K562 (cell line): ENCODE data around the gene ASCC2. TPM values are rescaled to one million over a fixed set of nuclear protein-coding genes. Genes with fewer than 3 reads are reported as not detected.

Experiments
- CBFA2T2 ChIP-seq: fragments of 450-650 bp; conservative IDR thresholded peaks from 2 replicates; pipeline ENCODE4 v1.6.1; 2017; ENCODE audit warnings: mild to moderate bottlenecking
- DACH1 ChIP-seq: fragments of 450-650 bp; IDR thresholded peaks from 2 replicates; pipeline ENCODE4 v1.6.1; 2018; ENCODE audit not compliant: partially characterized antibody
- FOXK2 ChIP-seq, 2 experiments: fragments of 450-650 bp; IDR thresholded peaks in 1 of 2; conservative IDR thresholded peaks in 1 of 2; 2 replicates each; pipeline ENCODE4 v1.6.1; 2016; ENCODE audit warnings: low read depth in 2 of 2, mild to moderate bottlenecking in 1 of 2
- FOXM1 ChIP-seq, 2 experiments: fragments of 450-650 bp in 1 of 2; sonication (generic) in 1 of 2; formaldehyde crosslinking in 1 of 2; IDR thresholded peaks; 2 replicates each; pipeline versions ENCODE4 v1.6.1 to v1.9.0; 2017 to 2022; ENCODE audit warnings: low read depth in 2 of 2, mild to moderate bottlenecking in 2 of 2, missing genetic modification reagents in 1 of 2, moderate library complexity in 1 of 2
- HMG20A ChIP-seq: fragments of 450-650 bp; formaldehyde crosslinking; conservative IDR thresholded peaks from 2 replicates; pipeline ENCODE4 v1.4.0; 2020; ENCODE audit warnings: mild to moderate bottlenecking, mixed read lengths
- KLF6 ChIP-seq: fragments of 250-450 bp; sonication (Bioruptor Pico); IDR thresholded peaks from 2 replicates; pipeline ENCODE4 v1.4.0; 2020; ENCODE audit warnings: mild to moderate bottlenecking, moderate library complexity, borderline replicate concordance
- MAFF ChIP-seq: IDR thresholded peaks from 2 replicates; pipeline ENCODE4 v1.6.1; 2012; ENCODE audit warnings: low read length, improper control_type of control experiment
- MYNN ChIP-seq, 2 experiments: sonication (generic); formaldehyde crosslinking in 1 of 2; IDR thresholded peaks; 2 replicates each; pipeline versions ENCODE4 v1.5.0 to v1.6.1; 2016 to 2020; ENCODE audit warnings: antibody characterized with exemption in 1 of 2, missing genetic modification reagents in 1 of 2
- NFATC3 ChIP-seq: fragments of 450-650 bp; IDR thresholded peaks from 2 replicates; pipeline ENCODE4 v1.6.1; 2017; ENCODE audit warnings: mild to moderate bottlenecking
- NFE2 ChIP-seq: IDR thresholded peaks from 2 replicates; pipeline ENCODE4 v1.6.1; 2014; ENCODE audit warnings: antibody characterized with exemption, low read depth
- POLR2AphosphoS5 ChIP-seq: IDR thresholded peaks from 2 replicates; pipeline ENCODE4 v1.6.1; 2011; ENCODE audit warnings: mild to moderate bottlenecking, low read depth, low read length, moderate library complexity; ENCODE audit not compliant: control insufficient read depth, insufficient read depth
- POLR3G ChIP-seq: IDR thresholded peaks from 2 replicates; pipeline ENCODE4 v1.6.1; 2011; ENCODE audit not compliant: insufficient read length, insufficient replicate concordance; ENCODE audit errors: extremely low read depth
- SLC30A9 ChIP-seq: fragments of 250-450 bp; sonication (Bioruptor Pico); IDR thresholded peaks from 2 replicates; pipeline ENCODE4 v1.8.0; 2022; ENCODE audit warnings: mild to moderate bottlenecking, moderate library complexity
- SRSF3 ChIP-seq: fragments of 200-400 bp; formaldehyde crosslinking; IDR thresholded peaks from 2 replicates; pipeline ENCODE4 v1.6.1; 2016; ENCODE audit warnings: mild to moderate bottlenecking, low read length, moderate library complexity; ENCODE audit not compliant: insufficient read depth
- TCF3 ChIP-seq: sonication (generic); formaldehyde crosslinking; IDR thresholded peaks from 2 replicates; pipeline ENCODE4 v1.4.0; 2020; ENCODE audit warnings: mild to moderate bottlenecking, missing genetic modification reagents
- ZNF146 ChIP-seq: IDR thresholded peaks from one replicate; pipeline ENCODE4 v1.6.1; 2018; ENCODE audit warnings: missing compliant biosample characterization; ENCODE audit not compliant: unreplicated experiment
- ZSCAN29 ChIP-seq: fragments of 450-650 bp; IDR thresholded peaks from 2 replicates; pipeline ENCODE4 v1.6.1; 2017
- polyA plus RNA-seq, 8 experiments: library from polyadenylated mRNA; depleted of rRNA in 4 of 8; stranded (reverse) in 5 of 8; unstranded in 3 of 8; fragments of >200 nt; fragmentation: Nextera tagmentation in 2 of 8; fragmentation: Illumina TruSeq in 1 of 8; extraction: Ambion mirVana in 2 of 8; extraction: Trizol in 1 of 8; gene quantifications; 2 replicates each; pipeline versions ENCODE4 v1.2.1 to v1.2.3, GENCODE V29; 2011 to 2014; ENCODE audit warnings: inconsistent platforms in 1 of 8, missing spikeins in 1 of 8
- total RNA-seq, 7 experiments: library from RNA; depleted of rRNA in 6 of 7; stranded (reverse); fragments of >200 nt in 6 of 7; fragmentation: Illumina TruSeq in 2 of 7; extraction: Trizol in 2 of 7; gene quantifications; 2 replicates each; pipeline versions ENCODE4 v1.2.1 to v1.2.3, GENCODE V29; 2011 to 2021; ENCODE audit warnings: low replicate concordance in 1 of 7
- TF ChIP-seq, protein P1 (sequence below): sonication (generic); formaldehyde crosslinking; IDR thresholded peaks from 2 replicates; pipeline ENCODE4 v1.5.0; 2020; ENCODE audit warnings: missing genetic modification reagents
- TF ChIP-seq, protein P2 (sequence below): sonication (generic); formaldehyde crosslinking; IDR thresholded peaks from 2 replicates; pipeline ENCODE4 v1.8.0; 2022; ENCODE audit warnings: missing genetic modification reagents, mild to moderate bottlenecking, borderline replicate concordance
- TF ChIP-seq, protein P3 (sequence below): fragments of 250-450 bp; sonication (Bioruptor Pico); IDR thresholded peaks from 2 replicates; pipeline ENCODE4 v1.4.0; 2020

The ASCC2 gene
- total and polyA plus RNA-seq, 9 of the 15 experiments (the other 6 are each of a cell fraction or from before 2014, with no cell fraction given) = 4.0 to 46.7 (median 26.8) TPM

DNA sequence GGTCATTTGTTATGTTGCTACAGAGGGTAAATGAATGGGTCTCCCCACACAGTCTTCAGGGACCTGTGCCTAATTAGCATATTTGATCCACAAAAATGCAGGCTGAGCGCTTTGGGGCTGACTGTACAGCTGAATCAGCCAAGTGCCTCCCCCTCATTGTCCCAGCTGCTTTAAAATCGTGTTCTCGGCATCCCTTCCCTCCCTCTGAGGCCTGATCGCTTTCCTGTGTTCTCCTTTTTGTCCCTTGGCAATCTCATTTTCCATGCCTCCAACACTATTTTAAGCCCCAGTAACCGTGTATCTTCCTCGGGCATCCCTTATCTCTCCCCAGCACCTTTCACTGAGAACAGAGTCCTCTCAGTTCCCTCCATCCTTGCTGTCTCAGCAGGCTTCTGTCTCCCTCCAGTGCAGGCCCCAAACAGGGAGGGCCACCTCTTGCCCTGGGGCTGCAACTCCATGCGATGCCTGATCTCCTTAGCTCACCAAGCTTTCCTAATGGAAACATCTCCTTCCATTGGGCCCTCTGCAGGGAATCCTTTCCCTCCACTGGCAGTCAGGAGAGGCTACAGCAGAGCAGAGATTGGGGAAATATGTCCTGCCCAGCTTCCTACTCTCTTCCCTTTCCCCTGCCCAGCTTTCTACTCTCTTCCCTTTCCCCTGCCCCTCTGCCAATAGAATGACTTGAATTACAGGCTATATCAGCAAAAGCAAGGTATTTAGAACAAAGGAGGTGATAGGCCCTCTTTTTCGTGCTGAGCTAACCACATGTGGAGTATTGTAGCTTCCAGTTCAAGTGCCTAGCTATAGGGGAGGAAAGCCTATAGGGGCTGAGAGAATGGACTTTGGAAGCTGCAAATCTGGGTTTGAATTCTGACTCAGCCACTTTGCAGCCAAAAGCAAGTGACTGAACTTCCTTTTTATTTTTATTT lies 57.1 kb downstream of the ASCC2 start (continued):
- TF ChIP-seq HMG20A (no peak), FOXK2 (conservative IDR thresholded peaks at IDR 0.05 in 1 of 2, IDR thresholded peaks at IDR 0.05 in 1 of 2; ENCODE audit: low read depth in 2 of 2) (peak in 1 of 2 experiments; percentile 42; a peak in 1 of 4 replicates), POLR3G (no peak), ZSCAN29 (no peak), MAFF (peak; percentile 46; the same call in 1 of the 2 replicates), SLC30A9 (CRISPR knock-in tag) (no peak), FOXM1 (IDR thresholded peaks at IDR 0.05; ENCODE audit: low read depth) (peak; percentile 87), FOXM1 (CRISPR knock-in tag; IDR thresholded peaks at IDR 0.05; ENCODE audit: low read depth) (no peak), KLF6 (no peak), POLR2AphosphoS5 (peak; percentile 87), NFATC3 (0 out of 2 replicates have a peak, but pooled peaks have one; percentile 69), SRSF3 (no peak), TCF3 (CRISPR knock-in tag) (peak; percentile 98), MYNN (IDR thresholded peaks at IDR 0.05) (peak; percentile 84), MYNN (CRISPR knock-in tag; IDR thresholded peaks at IDR 0.05) (no peak), DACH1 (peak; percentile 57), CBFA2T2 (peak; percentile 95), ZNF146 (CRISPR knock-in tag) (no peak), NFE2 (no peak)
- TF ChIP-seq, protein P1, sequence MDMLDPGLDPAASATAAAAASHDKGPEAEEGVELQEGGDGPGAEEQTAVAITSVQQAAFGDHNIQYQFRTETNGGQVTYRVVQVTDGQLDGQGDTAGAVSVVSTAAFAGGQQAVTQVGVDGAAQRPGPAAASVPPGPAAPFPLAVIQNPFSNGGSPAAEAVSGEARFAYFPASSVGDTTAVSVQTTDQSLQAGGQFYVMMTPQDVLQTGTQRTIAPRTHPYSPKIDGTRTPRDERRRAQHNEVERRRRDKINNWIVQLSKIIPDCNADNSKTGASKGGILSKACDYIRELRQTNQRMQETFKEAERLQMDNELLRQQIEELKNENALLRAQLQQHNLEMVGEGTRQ = no peak
- TF ChIP-seq, protein P2, sequence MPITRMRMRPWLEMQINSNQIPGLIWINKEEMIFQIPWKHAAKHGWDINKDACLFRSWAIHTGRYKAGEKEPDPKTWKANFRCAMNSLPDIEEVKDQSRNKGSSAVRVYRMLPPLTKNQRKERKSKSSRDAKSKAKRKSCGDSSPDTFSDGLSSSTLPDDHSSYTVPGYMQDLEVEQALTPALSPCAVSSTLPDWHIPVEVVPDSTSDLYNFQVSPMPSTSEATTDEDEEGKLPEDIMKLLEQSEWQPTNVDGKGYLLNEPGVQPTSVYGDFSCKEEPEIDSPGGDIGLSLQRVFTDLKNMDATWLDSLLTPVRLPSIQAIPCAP (CRISPR knock-in tag) = no peak
- TF ChIP-seq, protein P3, sequence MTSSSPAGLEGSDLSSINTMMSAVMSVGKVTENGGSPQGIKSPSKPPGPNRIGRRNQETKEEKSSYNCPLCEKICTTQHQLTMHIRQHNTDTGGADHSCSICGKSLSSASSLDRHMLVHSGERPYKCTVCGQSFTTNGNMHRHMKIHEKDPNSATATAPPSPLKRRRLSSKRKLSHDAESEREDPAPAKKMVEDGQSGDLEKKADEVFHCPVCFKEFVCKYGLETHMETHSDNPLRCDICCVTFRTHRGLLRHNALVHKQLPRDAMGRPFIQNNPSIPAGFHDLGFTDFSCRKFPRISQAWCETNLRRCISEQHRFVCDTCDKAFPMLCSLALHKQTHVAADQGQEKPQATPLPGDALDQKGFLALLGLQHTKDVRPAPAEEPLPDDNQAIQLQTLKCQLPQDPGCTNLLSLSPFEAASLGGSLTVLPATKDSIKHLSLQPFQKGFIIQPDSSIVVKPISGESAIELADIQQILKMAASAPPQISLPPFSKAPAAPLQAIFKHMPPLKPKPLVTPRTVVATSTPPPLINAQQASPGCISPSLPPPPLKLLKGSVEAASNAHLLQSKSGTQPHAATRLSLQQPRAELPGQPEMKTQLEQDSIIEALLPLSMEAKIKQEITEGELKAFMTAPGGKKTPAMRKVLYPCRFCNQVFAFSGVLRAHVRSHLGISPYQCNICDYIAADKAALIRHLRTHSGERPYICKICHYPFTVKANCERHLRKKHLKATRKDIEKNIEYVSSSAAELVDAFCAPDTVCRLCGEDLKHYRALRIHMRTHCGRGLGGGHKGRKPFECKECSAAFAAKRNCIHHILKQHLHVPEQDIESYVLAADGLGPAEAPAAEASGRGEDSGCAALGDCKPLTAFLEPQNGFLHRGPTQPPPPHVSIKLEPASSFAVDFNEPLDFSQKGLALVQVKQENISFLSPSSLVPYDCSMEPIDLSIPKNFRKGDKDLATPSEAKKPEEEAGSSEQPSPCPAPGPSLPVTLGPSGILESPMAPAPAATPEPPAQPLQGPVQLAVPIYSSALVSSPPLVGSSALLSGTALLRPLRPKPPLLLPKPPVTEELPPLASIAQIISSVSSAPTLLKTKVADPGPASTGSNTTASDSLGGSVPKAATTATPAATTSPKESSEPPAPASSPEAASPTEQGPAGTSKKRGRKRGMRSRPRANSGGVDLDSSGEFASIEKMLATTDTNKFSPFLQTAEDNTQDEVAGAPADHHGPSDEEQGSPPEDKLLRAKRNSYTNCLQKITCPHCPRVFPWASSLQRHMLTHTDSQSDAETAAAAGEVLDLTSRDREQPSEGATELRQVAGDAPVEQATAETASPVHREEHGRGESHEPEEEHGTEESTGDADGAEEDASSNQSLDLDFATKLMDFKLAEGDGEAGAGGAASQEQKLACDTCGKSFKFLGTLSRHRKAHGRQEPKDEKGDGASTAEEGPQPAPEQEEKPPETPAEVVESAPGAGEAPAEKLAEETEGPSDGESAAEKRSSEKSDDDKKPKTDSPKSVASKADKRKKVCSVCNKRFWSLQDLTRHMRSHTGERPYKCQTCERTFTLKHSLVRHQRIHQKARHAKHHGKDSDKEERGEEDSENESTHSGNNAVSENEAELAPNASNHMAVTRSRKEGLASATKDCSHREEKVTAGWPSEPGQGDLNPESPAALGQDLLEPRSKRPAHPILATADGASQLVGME (CRISPR knock-in tag) = 0 out of 2 replicates have a peak, but pooled peaks have one; percentile 17
